IPS-11a (cell line): ENCODE measurements around the gene PITPNM1.
A peak's percentile ranks its signal among the peaks of the same experiment; 100 is the strongest.

Experiments used
- H3K4me3 ChIP-seq: one replicate; pipeline ENCODE4 v1.5.1; 2013; ENCODE audit warnings: low read depth, low read length, control low read depth

The PITPNM1 gene

DNA sequence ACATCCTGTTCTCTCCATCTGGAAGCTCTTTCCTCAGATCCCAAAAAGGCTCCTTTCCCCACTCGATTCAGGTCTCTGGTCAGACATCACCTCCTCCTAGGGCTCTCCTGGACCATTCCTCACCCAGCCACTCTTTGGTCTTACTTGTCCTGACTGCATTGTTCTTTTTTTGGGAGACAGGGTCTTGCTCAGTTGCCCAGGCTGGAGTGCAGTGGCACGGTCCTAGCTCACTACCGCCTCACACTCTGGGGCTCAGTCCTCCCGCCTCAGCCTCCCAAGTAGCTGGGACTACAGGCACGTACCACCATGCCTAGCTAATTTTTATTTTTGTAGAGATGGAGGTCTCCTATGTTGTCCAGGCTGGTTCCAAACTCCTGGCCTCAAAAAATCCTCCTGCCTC, 59.6 kb downstream of the PITPNM1 start:
- no peak overlapping the region for H3K4me3 ChIP-seq

DNA sequence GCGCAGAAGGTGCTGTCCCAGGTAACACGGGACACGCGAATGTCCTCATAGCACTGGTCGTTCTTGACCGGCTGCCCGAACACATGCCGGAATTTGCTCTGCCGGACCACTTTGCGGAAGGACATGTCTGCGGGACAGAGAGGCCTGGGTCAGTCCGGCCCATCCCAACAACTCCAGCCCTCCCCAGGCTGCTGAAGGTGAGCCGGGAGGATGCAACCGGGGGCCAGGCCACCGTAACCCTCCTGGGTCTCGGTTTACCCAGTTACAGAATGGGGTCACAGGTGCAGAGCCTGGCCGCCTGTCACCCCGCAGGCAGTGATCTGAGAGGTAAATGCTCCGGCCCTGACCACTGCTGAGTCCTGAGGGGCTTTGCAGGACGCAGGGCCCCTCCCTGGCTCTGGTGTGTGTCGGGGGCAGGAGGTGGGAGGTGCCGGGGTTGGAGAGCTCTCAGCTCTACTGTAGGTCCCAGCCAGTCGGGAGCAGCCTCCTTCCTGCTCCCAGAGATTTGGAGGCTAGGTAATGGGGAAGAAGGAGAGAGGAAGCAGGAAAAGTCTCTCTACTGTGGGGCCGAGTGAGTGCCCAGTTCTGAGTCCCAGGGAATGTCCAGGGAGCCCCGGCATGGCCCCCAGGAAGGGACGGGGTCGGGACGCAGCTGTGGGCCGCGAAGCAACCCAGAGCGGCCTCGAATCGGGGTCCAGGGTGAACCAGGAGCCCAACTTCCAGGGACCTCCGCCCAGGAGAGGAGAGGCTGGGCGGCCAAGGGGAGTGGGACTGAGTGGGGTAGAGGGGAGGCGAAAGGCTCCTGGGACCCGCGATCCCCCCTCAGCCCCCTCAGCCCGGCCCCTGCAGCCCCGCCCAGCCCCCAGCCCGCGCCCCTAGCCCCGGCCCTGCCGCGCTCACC, 62.4 kb downstream of the PITPNM1 start:
- peak overlapping the region; percentile 63 for H3K4me3 ChIP-seq
